HG03469 (cell line): ENCODE measurements around the gene GSG1L.

Experiments used
- ATAC-seq: cut with Tn5 transposase; IDR thresholded peaks from one replicate; pipeline ENCODE4 v1.9.1; 2021; ENCODE audit warnings: mild to moderate bottlenecking, moderate library complexity, moderate number of reproducible peaks; ENCODE audit not compliant: unreplicated experiment

The GSG1L gene

DNA sequence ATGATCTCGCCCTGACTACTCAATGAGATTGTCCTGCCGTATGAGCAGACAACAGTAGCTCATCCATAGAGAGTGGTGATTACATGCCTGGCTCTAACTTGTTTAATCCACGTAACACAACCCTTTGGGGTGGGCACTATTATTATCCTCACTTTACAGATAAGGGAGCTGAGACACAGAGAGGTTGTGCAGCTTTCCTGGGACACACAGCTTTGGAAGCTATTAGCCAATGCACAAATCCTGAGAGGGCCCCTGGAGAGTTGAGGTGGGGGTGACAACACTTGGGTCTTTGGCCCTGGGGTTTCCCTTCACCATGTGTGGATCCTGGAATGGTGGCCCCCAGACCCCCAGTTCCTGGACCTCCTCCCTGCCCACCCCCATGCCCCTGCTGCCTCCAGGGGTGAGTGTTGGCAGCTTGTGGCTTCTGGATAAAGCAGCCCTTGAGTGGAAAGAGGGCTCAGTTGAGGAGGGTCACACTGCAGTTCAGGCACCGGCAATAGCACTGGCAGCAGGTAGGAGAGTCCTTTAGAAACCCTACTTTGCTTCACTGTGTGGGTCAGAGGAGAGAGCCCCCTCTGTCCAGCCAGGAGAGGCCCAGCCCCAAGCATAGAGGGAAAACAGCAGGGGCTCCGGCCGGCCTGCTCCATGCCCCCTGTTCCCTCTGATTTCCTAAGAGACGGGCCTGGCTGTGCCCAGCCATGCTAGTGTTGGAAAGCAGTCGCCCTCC lies 282.9 kb downstream of the GSG1L start:
- ATAC-seq = no peak

DNA sequence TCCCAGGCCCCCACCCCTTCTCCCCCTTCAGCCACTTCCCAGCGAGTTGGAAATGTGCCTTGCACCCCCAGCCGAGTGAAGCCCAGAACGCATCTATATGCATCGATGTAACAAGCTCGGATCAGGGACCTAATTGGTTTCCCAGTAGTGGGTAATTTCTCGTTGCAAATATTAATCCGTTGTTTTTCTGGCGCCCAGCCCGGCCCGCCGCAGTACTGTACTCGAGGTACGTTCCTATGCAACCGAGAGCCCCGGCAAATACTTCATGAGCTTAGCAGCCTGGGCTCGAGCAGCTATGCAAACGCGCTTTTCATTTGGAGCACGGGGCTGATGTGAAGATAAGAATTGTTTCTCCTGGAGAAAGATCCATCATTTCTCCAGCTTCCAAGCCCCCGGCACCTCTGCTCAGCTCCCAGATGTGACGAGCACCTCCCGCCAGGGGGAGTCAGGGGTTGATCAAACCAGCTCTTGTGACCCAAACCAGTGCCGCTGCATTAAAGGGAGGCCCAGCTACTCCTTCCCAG lies 283.8 kb downstream of the GSG1L start:
- no peak for ATAC-seq

DNA sequence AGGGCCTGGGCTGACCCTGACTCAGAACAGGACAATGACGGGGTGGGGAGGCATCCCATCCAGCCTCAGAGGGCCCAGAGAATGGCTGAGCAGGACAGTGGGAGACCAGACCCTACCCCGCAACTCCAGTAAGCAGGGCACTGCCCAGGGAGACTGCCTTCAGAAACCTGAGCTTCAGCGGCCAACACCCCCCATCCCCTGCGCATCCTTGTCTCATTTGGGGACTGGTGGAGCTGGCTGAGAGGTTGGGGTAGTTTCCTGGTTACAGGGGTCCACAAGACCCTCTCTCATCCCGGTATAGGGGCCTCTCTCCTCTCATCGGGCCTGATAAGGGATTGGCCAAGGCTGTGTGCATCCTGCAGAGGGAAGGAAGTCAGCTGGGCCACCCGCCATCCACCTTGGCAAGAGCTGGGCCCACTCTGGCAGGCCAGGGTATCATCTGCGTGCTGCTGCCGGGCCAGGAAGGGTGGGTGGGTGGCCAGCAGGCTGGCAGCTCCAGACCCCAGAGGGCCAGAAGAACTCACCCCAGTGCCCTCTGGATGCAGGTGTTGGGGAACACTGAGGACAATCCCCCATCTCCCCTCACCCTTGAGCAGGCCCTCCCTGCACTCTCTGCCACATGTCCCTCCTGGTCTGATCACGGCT lies 284.5 kb downstream of the GSG1L start:
- ATAC-seq = no peak

DNA sequence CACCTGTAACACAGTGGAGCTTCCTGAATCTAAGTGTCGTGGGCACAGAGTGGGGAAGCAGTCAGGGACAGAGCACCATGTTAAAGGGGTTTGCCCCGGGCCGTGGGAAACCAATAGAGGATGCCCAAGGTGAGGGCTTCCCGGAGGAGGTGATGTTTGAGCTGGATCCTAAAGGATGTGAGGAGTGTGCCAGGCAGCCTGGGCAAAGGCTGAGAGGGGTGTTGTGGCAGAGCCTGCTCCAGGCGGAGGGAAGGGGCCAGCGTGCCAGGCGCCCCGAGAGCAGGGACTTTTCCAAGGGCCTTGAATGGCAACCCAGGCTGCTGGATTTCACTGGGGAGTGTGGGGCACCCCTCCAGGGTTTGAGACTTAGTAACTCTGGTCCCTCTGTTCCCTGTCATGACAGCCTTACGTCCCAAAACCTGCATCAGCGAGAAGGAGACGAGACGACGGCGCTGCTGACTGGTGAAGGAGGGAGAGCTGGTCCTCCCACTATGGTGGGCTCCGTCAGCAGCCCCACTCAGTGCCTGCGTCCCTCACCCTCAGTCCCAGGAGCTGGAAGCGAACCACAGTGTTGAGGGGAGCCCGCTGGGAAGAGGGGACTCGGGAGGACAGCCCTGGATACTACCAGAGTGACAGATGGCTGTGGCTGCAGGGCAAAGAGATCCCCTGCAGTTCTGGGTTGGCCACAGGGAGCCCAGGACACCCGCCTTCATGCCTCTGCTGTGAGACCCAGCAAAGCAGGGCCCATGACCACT lies 285.2 kb downstream of the GSG1L start:
- no peak for ATAC-seq

DNA sequence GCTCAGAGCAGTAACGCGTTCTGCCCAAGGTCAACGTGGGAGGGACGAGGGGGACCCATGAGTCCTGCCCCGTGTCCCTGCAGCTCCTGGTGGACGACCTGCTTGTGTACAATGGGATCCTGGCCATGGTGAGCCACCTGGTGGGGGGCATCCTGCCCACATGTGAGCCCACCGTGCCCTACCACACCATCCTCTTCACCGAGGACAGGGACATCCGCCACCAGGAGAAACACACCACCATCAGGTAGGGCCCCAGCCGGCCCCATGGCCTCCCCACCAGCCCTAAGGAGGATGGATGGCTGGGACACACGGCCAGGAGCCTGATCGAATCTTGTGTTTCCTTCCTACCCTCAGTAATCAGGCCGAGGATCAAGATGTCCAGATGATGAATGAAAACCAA lies 286.0 kb downstream of the GSG1L start:
- ATAC-seq = no peak

- ATAC-seq = no peak
Measured at GRCh38 chr16:27776556-27777225, 286.8 kb downstream of the GSG1L start.

- no peak for ATAC-seq
Measured at GRCh38 chr16:27775254-27775653, 288.3 kb downstream of the GSG1L start.

DNA sequence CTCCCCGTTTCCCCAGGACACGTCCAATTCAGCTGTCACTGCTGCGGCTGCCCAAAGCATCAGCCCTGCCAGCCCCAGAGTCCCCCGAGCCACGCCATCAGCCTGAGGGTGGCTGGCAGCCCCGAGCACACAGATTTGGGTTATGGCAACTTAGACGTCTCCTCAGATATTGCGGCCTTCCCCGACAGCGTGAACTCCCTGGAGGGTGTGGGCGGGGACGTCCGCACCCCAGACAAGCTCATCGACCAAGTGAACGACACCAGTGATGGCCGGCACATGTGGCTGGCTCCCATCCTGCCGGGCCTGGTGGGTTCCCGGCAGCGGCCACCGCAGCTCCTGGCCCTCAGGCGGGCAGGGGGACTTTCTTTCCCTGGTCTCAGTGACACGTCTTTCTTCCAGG lies 288.7 kb downstream of the GSG1L start:
- ATAC-seq = no peak

GRCh38 chr16:27773344-27773743 lies 290.2 kb downstream of the GSG1L start:
- no peak for ATAC-seq

GRCh38 chr16:27772093-27772825 lies 291.3 kb downstream of the GSG1L start:
- ATAC-seq = no peak

DNA sequence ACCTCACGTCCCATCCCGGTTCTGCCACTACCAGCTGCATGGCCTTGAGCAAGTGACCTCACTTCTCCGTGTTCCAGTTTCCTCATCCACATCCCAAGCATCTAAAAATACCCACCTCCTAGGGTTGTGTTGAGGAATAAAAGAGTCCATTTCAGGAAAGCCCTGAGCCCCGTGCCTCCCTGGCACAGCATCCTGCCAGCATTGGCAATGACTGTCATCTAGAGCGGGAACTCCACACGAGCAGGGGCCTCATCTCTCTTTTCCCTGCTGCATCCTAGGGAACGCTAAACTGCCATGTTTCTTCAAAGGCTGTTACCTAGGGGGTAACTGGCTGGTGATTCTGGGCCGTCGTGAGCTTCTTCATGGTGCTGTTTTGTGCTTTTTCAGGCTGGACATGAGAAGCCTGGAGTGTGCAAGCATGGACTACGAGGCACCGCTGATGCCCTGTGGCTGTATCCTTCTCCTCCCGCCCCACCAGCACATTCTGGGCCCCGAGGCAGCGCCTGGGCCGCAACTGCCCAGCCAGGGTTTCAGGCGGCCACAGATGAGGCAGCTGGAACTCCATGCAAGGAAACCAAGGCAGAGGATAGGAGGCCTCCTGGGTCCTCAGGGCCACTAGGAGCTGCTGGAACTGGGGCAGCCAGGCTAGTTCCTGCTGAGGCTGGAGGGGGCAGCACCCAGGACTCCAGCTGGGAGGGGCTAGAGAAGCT lies 292.2 kb downstream of the GSG1L start:
- ATAC-seq = no peak

DNA sequence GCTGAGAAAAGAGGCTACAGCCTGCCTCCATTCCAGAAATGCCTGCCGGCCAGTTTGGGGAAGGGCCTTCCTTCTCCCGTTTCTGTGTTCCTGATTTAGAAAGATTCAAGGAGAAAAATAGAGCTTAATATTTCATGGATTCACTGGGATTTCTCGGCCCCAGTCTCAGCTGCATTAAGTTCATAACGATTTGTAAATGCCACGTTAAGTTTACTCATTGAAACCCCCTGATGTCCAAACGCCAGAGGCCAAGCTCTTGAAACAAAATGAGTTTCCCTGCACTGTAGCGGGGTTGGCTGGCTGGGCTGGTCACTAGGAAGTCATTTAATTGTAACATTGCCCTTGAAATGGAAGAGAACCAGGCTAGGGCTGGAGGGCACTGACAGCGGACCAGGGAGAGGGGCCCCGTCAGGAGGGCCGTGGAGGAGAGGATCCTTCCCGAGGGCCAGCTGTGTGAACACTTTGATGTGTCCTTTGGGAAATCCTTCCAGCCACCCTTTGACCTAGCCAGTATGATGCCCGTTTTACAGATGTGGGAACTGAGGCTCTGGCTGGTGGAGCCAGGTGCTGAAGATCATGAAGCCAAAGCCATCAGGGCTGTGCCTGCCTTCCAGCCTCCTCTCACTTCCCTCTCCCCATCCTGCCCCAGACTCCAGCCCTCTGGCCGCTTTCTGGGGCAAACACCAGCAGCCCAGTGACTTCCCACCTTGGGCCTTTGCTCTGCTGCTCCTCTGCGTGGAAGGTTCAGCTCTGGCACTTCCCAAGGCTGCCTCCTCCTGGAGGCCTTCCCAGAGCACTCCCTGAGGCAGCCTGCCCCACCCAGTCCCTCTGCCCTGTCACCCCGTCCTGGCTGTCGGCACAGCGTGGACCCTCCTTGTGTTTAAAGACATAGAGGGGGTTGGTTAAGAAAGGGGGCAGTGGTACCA lies 293.0 kb downstream of the GSG1L start:
- ATAC-seq = no peak

DNA sequence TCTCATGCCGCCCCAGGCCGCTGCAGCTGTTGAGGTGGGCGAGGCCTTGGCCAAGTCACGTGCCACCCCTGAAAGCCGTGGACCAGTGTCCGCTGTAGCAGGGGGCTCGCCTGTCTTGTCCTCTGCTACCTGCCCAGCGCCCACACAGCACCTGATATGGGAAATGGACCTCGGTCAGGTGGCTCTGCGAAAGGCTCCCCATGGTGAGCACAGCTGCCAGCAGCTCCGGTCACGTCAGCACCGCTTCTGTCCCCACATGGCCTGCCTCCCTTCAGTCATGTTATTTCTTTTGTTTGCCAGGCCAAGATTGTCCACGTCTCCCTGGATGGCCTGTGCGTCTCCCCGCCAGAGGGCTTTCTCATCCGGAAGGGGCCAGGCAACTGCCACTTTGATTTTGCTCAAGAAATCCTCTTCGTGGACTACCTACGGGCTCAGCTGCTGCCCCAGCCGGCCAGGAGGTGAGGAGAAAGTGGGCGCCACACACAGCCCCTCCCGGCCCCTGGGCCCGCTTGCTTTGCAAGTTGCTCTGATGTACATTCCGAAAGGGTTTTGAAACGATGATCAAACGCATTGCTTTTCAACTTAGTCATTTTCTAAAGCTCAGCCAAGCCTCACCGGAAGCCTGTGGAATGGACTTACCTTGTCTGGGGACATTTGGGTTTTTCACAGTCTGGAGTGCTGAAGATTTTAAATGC lies 293.8 kb downstream of the GSG1L start:
- ATAC-seq = no peak

GRCh38 chr16:27768651-27769272 lies 294.8 kb downstream of the GSG1L start:
- no peak for ATAC-seq

DNA sequence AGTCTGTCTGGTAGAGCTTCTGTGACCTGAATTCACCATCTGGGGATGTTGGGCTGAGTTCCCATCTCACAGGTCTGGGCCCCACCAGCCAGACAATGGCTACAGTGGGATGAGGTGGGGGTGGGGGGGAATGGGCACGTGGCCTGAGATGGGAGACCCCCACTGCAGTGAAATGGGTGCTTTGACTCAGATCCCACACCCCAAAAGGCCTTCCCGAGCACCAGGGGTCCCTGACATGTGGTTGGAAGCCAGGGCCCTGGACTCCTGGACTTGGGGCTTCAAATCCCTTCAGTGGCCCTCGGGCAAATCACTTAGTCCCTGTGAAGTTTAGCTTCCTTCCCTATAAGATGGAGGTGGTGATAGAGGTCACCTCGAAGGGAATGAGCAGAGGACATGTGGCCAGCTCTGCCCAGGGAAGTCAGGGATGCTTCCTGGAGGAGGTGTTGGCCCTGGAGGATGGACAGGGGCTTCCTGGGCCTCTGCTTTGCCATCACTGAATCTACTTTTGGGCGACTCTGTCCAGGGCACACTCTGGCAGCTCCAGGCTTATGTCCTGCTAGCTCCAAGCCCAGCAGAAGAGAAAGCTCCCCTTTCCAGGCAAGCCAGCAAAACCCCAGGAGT lies 295.4 kb downstream of the GSG1L start:
- ATAC-seq = no peak

DNA sequence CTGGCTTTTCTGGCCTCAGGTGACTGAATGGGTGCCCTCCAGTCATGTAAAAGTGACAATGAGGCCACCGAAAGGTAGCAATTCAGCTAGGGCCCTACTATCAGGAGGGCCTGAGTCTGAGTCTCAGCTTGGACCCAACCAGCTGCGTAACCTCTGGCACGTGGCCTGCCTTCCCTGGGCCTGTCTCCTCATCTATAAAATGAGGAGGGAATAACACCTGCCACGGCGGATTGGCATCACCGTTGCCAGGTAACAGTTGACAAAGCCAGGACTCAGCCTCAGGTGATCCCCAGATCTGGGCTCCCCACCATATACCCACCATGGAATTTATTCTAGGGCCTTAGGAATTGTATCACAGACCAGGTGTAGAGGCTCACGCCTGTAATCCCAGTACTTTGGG lies 296.4 kb downstream of the GSG1L start:
- no peak for ATAC-seq

DNA sequence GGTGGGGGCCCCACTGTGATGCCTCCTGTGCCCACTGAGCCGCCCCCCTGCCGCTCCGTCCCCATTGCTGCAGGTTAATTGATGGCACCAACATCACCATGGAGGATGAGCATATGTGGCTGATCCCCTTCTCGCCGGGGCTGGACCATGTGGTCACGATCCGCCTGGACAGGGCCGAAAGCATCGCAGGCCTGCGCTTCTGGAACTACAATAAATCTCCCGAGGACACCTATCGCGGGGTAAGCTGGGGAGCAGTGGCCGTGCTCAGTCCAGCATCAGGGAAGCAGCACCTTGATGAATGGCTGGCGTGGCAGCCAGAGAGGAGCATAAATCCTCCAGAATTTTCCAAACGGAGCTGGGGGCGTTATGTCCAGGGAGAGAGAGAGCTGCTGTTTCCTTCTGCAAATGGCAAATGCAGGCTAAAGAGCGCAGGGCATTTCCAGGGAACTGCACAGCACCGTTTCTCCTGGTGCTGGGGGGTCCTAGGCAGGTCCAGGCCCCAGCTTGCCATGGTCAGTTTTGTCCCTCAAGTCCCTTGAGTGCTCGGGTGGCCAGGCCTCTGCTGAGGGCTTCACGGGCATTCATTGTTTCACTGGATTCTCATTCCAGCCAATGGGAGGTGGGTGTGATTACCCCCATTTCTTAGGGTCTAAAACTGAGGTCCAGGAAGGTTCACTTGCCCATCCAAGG lies 297.1 kb downstream of the GSG1L start:
- ATAC-seq = no peak
